Esophagus mucosa (tissue), 1 donor: Measurements from ENCODE around the gene DLEC1. TPM values are rescaled to one million over a fixed set of nuclear protein-coding genes. Genes with fewer than 3 reads are reported as not detected.
A peak's percentile ranks its signal among the peaks of the same experiment; 100 is the strongest.

Source experiments
- ATAC-seq: fragments of 200-7000 bp; cut with Tn5 transposase; one replicate; pipeline ENCODE4 v1.9.1; 2020
- total RNA-seq: library from RNA; stranded (reverse); gene quantifications from one replicate; pipeline ENCODE4 v1.2.4, GENCODE V29; 2023
- donor health status: DM: yes; HTN: yes; CAD: no.

DLEC1 gene
- total RNA-seq, 1 donor from 2014 or later = 0.08 TPM

DNA sequence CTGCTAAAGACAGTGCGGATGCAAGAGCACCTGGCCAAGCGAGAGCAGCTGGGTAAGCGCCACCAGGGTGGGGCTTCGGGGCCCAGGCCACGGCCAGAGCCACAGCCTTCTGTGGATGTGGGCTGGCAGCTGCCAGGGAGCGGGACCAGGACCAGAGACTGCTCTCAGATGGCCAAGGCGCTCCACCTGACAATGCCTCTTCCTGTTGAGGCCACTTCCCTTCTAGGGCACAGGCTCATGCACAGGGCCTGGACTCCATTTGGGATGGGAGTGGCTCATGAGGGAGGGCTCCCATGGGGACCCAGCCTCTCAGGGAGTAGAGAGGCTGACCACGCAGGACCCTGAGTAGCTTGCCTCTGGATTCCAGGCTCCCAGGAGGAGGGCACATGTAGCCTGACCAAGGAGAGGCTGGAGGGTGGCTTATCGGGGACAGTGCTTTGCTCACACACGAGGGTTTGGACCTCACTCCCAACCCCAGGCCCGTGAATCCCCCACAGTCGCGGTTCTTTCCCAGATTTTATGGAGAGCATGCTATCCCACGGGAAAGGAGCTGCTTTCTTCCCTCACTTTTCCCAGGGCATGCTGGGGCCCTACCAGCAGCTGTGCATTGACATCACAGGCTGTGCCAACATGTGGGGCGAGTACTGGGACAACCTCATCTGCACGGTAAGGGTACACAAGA is 72.8 kb downstream of the DLEC1 start:
- no peak for ATAC-seq

- ATAC-seq = no peak
Measured at GRCh38 chr3:38112378-38112761, 73.4 kb downstream of the DLEC1 start.

DNA sequence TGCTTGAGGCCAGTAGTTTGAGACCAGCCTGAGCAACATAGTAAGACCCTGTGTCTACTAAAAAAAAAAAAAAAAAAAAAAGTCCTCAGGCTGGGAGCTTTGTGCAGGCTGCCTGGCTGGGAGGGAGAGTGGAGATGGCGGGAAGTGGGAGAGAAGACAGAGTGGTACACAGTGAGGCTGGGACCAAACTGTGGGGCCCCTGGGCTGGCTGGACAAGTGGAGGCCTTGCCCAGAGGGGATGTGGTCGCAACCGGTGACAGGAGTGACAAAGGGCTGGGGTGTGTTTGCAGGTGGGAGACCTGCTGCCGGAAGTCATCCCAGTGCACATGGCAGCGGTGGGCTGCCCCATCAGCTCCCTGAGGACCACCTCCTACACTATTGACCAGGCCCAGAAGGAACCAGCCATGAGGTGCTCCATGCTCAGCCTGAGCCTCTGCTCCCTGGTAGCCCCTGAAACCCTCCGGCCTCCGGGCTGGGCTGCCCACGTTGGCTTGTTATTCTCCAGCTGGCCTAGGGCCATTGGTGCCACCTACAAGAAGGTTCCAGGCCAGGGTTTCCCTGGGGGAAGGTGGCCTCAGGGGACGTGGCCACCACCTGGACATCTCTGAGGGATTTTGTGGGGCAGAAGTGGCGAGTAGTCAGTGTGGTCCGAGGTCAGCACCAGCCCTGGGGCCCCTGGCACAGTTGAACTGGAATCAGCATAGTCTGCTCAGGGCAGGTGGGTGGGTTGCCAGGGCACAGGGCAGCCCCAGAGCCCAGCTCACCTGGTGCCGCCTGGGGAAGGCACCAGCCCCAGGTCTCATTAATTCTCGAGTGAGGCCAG is 75.3 kb downstream of the DLEC1 start:
- no peak for ATAC-seq

DNA sequence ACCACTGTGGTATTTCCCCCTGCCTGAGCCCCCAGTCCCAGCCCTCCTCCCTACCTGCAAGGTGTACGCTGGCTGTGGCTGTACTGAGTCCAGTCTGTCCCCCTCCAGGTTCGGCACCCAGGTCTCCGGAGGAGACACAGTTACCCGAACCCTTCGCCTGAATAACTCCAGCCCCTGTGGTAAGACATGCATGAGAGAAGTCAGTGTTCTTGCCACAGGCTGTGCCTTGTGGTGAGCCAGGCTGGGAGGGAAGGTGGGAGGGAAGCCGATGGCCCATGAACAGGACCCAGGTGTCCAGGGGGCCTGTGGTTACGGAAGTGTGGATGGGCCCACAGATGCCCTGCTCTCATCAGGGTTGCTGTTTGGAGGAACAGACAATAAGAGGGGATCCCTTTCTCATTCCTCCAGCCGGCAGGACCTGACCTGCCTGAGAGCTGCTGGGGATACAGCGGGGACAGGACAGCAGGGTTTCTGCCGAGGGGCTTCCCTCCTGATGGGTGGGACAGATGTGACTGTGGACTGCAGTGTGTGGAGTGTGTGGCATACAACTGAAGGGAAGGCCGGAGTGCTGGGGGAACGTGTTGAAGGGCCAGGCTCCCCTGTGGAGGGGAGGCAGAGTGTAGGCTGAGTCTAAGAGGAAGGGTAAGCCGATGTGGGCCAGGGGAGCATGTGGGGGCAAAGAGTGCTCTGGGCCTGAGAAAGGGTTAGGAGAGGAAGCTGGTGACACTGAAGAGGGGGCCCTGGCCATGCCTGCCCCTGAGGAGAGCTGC is 76.1 kb downstream of the DLEC1 start:
- no peak for ATAC-seq

- ATAC-seq = no peak
Measured at GRCh38 chr3:38115645-38116427, 76.8 kb downstream of the DLEC1 start.

DNA sequence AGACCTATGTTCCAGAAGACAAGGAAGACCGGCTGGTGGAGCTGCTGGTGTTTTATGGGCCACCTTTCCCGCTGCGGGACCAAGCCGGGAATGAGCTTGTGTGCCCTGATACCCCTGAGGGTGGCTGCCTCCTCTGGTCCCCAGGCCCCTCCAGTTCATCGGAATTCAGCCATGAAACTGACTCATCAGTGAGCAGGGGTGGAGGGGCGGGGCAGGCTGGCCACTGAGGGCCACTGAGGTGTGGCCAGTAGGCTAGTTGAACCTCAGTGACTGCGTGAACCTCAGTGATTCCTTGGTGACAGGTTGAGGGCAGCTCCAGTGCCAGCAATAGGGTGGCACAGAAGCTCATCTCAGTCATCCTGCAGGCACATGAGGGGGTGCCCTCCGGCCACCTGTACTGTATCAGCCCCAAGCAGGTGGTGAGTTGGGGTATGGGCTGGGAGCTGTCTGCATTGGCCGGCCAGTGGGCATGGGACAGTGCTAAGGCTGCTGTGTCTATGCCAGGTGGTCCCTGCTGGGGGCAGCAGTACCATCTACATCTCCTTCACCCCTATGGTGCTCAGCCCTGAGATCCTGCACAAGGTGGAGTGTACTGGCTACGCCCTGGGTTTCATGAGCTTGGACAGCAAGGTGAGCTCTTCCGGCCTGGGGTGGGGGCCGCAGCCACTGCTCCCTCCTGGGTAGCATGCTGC is 77.6 kb downstream of the DLEC1 start:
- ATAC-seq = peak; percentile 8

- ATAC-seq = peak; percentile 52
Measured at GRCh38 chr3:38117163-38117716, 78.2 kb downstream of the DLEC1 start.

GRCh38 chr3:38117748-38118420 is 78.9 kb downstream of the DLEC1 start:
- ATAC-seq = peak; percentile 82

DNA sequence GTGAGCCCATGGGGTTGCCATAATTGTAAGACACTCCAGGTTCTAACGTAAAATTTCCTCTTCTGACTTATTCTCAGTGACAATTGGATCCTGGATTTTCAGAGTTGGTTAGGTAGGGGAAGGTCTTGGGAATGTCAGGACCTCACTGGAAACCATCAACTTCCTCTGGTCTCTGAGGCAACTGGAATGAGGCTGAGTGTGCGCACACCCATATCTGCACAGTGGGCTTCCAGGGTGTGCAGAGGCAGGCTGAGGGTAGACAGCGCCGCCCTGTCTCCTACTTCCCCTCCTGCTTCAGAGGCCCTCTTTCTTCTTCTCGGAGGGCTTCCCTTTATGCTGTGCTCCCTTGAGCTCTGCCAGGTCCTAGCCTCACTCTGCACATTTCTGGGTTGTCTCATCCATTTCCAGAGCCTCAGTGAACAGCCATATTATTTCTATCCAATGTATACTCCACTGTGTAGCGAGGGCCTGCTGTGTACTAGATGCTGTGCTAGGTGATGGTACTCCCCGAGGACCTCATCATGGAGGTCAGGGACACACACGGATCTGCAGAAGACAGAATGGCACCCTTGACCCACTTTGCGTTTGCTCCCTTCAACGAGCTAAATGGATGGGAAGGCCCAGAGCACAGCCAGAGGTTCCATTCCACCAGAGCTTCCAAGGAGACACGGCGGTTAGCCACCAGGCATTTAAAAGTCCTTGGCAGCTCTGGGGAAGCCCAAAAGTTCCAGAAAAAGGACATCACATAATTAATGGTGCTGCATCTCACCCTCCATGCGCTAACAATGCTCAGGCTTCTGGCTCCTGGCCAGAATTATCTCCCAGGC is 79.6 kb downstream of the DLEC1 start:
- no peak for ATAC-seq

GRCh38 chr3:38119248-38119544 is 80.2 kb downstream of the DLEC1 start:
- ATAC-seq = no peak

DNA sequence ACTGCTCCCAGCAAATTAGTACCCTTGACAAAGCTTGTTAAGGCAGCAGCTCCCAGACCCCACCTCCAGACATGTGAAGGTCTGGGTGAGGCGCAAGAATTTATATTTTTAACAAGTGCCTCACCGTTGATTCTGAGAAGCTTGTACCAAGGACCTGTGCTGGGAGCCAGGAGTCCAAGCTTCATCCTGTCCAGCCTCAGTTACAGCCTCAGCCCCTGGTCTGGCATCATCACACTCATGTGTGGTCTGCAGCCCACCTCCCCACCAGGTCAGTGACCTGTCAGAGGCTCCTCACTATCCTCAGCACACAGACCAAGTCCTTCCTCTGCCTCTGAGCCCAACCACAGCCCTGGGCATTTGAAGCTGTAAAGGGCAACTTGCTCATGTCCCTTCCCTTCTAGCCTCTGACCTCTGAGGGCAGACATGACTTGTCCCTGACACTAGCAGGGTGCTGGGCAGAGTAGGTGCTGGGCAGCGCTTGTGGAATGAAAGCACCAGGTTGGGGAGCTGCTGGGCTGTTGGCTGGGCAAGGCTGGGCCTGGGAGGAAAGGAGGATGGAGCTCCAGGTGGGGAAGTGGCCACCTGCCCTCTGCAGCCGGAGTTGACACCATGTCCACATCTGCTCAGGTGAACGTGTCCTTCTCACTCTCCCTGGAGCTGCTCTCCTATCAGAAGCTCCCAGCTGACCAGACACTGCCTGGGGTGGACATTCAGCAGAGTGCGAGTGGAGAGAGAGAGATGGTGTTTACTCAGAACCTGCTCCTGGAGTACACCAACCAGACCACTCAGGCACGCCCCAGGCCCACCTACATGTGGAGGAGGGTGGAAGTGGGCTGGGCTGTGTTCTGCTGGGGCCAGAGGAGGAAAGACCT is 81.0 kb downstream of the DLEC1 start:
- ATAC-seq = no peak

DNA sequence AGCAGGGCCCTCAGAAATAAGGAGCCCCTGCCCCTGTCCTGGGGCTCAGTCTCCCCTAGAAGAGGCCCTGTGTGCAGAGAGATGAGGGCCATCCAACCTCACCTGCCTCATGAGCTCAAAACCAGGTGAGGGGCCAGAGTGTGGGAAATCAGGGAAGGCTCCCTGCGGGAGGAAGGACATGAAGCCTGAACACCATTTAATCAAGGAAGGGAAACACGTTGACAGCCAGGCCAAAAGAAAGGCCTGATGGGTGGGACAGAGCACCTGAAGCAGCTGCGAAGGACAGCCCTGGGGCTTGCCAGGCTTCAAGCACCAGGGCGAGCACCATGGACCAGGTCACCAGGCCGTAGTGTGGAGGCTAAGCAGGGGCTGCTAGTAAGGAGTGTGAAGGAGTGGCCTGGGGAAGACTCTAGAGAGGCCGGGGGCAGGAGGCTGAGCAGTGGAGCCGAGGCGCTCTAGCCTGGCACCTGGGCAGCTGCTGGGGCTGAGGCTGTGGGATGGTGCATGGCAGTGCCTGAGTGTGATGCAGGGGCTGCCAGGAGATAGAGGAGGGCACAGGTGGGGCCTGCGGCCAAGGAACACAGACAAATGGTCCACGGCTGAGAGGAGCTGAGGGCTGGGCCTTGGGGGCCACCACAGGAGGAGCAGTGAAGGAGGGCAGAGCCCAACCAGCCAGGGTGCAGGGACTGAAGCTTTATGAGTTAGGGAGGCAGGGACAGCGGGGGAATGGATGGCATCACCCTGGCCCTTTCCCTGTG is 81.9 kb downstream of the DLEC1 start:
- ATAC-seq = no peak

DNA sequence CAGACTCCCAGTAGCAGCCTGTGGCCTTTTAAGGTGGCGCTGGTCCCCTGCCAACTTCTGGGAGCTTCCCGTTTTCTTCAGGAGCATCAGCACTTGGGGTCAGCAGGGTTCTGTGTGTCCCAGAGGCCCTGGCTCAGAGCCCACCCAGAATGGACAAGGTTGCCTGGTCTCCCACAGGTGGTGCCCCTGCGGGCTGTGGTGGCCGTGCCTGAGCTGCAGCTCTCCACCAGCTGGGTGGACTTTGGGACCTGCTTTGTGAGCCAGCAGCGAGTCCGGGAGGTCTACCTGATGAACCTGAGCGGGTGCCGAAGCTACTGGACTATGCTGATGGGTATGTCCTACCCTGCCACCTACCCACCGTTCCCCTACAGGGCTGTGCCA is 82.4 kb downstream of the DLEC1 start:
- no peak for ATAC-seq

DNA sequence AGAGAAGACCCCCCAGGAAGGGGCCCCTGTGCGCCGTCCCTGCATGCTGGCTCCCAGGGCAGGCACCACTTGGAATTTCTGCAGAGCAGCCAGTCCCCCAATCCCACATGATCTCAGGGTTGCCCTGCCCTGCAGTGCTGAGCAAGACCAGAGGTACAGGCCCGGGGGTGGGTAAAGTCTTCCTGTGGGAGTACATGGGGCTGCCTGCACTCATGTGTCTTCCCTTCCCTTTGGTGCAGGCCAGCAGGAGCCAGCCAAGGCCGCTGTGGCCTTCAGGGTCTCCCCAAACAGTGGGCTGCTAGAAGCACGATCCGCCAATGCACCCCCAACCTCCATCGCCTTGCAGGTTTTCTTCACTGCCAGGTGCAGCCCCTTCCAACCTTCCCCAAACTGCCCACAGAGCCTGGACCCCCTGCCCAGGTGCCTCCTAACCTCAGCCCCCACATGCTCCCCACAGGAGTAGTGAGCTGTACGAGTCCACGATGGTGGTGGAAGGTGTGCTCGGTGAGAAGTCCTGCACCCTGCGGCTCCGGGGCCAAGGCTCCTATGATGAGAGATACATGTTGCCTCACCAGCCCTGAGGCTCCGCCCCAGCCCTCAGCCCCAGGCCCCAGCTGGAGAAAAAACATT is 82.9 kb downstream of the DLEC1 start:
- no peak for ATAC-seq

GRCh38 chr3:38122712-38123290 is 83.8 kb downstream of the DLEC1 start:
- ATAC-seq = no peak

DNA sequence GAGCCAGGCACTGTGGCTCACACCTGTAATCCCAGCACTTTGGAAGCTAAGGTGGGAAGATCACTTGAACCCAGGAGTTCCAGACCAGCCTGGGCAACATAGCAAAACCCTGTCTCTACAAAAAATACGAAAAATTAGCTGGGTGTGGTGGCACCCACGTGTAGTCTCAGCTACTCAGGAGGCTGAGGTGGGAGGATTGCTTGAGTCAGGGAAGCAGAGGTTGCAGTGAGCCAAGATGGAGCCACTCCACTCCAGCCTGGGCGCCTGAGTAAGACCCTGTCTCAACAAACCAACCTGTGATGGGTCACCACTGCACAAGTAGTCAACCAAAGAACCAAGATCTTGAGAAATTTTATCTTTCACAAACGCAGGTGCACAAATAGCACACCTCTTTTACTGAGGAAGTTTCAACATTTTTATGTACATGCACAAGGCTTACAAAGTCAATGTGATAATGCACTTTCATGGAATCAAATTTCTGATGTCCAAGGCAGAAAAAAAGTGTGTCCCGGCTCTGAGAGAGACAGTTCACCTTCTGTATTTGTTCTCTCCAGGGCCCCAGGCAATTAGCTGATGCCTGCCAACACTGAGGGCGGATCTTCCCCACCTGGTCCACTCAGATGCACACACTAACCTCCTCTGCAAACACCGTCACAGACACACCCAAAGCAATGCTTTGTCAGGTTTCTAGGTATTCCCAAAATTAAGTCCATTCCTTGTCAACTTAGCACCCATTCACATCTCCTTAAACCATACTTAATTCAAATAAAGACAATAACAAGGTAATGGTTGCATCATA is 85.5 kb downstream of the DLEC1 start:
- ATAC-seq = peak; percentile 63
